Endothelial cell of umbilical vein (primary cell): ENCODE measurements around the gene PDE3A. TPM values are rescaled to one million over a fixed set of nuclear protein-coding genes. Genes with fewer than 3 reads are reported as not detected.

Experiments used
- BruUV-seq: library from RNA; stranded (reverse); fragments of 400-500 nt; replicated peaks from 2 replicates; lab custom pipeline; 2021; lab: Mats Ljungman, UMichigan
- CTCF ChIA-PET: fragments of 300-600, 350-600 bp; sonication (Branson Sonifier 250); formaldehyde crosslinking; loops from one replicate; lab custom pipeline; 2021; ENCODE audit warnings: antibody characterized with exemption, inconsistent platforms; lab: Charles Lee
- POLR2A ChIA-PET: fragments of 300-600, 350-600 bp; sonication (Branson Sonifier 250); formaldehyde crosslinking; loops from one replicate; lab custom pipeline; 2021; ENCODE audit warnings: antibody characterized with exemption, inconsistent platforms; lab: Charles Lee
- DNase-seq: peaks from one replicate; pipeline ENCODE4 v3.0.0-alpha.2; 2011; ENCODE audit warnings: low read depth, low spot score
- FAIRE-seq: peaks from 2 replicates; lab custom pipeline; 2011; peaks lifted over from hg19 to GRCh38; lab: Jason Lieb, UNC
- H2AFZ ChIP-seq: 2 replicates; pipeline ENCODE4 v1.6.0; 2012; ENCODE audit warnings: low read depth, low read length, control low read depth, inconsistent platforms
- H3K27ac ChIP-seq: 2 replicates; pipeline ENCODE4 v1.5.1; 2011; ENCODE audit warnings: low read depth, mild to moderate bottlenecking, control low read depth, low read length, moderate library complexity; ENCODE audit not compliant: insufficient read depth
- H3K27me3 ChIP-seq, 2 experiments: 2 replicates each; pipeline versions ENCODE4 v1.6.0 to v1.6.1; 2011; ENCODE audit warnings: low read length in 2 of 2, mixed read lengths in 1 of 2; ENCODE audit not compliant: control insufficient read depth in 2 of 2, insufficient read depth in 2 of 2
- H3K36me3 ChIP-seq, 2 experiments: 2 replicates in 1 of 2; 3 replicates in 1 of 2; pipeline ENCODE4 v1.5.1; 2011; ENCODE audit warnings: low read length in 2 of 2, mild to moderate bottlenecking in 1 of 2, moderate library complexity in 1 of 2; ENCODE audit not compliant: control insufficient read depth in 2 of 2, insufficient read depth in 2 of 2; ENCODE audit errors: extremely low read depth in 1 of 2
- H3K4me1 ChIP-seq: 3 replicates; pipeline ENCODE4 v1.5.1; 2011; ENCODE audit warnings: mild to moderate bottlenecking, low read length; ENCODE audit not compliant: control insufficient read depth, insufficient read depth; ENCODE audit errors: extremely low read depth
- H3K4me2 ChIP-seq: 2 replicates; pipeline ENCODE4 v1.6.1; 2011; ENCODE audit warnings: low read length, control low read depth, mixed read lengths; ENCODE audit not compliant: insufficient read depth
- H3K4me3 ChIP-seq, 3 experiments: fragments of 200-600 bp in 1 of 3; sonication (generic), shearing (Covaris generic) in 1 of 3; replicated peaks in 1 of 3; 2 replicates each; pipeline ENCODE4 v1.5.1; 2011 to 2016; ENCODE audit warnings: control low read depth in 3 of 3, low read length in 3 of 3, mild to moderate bottlenecking in 2 of 3, inconsistent platforms in 1 of 3, low read depth in 1 of 3, moderate library complexity in 1 of 3; ENCODE audit not compliant: insufficient read depth in 1 of 3
- H3K79me2 ChIP-seq: 2 replicates; pipeline ENCODE4 v1.6.0; 2012; ENCODE audit warnings: low read length, inconsistent platforms; ENCODE audit not compliant: control insufficient read depth, insufficient read depth
- H3K9ac ChIP-seq: replicated peaks from 2 replicates; pipeline ENCODE3; 2011; ENCODE audit warnings: low read length, control low read depth; ENCODE audit not compliant: insufficient read depth; ENCODE audit errors: extremely low read depth
- H3K9me1 ChIP-seq: replicated peaks from 3 replicates; pipeline ENCODE4 v1.6.0; 2011; ENCODE audit warnings: mild to moderate bottlenecking, low read length; ENCODE audit not compliant: control insufficient read depth, insufficient read depth; ENCODE audit errors: extremely low read depth
- H3K9me3 ChIP-seq: replicated peaks from 2 replicates; pipeline ENCODE4 v1.5.1; 2012; ENCODE audit warnings: low read length, inconsistent platforms; ENCODE audit not compliant: control insufficient read depth, insufficient read depth
- H4K20me1 ChIP-seq: replicated peaks from 2 replicates; pipeline ENCODE3; 2011; ENCODE audit warnings: mild to moderate bottlenecking, low read length; ENCODE audit not compliant: control insufficient read depth, insufficient read depth; ENCODE audit errors: extremely low read depth
- CTCF ChIP-seq, 2 donors: IDR thresholded peaks; 1 replicate in 1 of 2; 2 replicates in 1 of 2; pipeline ENCODE4 v1.5.1; 2011; ENCODE audit warnings: low read length in 2 of 2, mild to moderate bottlenecking in 2 of 2, moderate library complexity in 2 of 2, control low read depth in 1 of 2, inconsistent platforms in 1 of 2, low read depth in 1 of 2; ENCODE audit not compliant: insufficient read depth in 1 of 2; ENCODE audit errors: extremely low read depth in 1 of 2
- EZH2 ChIP-seq: IDR thresholded peaks from 2 replicates; pipeline ENCODE4 v1.6.1; 2012; ENCODE audit warnings: borderline replicate concordance, low read depth, mild to moderate bottlenecking, moderate library complexity, low read length, inconsistent platforms; ENCODE audit not compliant: severe bottlenecking
- FOS ChIP-seq: IDR thresholded peaks from 2 replicates; pipeline ENCODE4 v1.6.1; 2011; ENCODE audit warnings: mild to moderate bottlenecking, low read length, moderate library complexity, borderline replicate concordance; ENCODE audit not compliant: insufficient read depth
- JUN ChIP-seq: IDR thresholded peaks from 2 replicates; pipeline ENCODE4 v1.6.1; 2011; ENCODE audit warnings: borderline replicate concordance, low read depth; ENCODE audit not compliant: insufficient read length, insufficient read depth
- MYC ChIP-seq: IDR thresholded peaks from one replicate; pipeline ENCODE4 v1.6.1; 2011; ENCODE audit warnings: mild to moderate bottlenecking, low read depth, low read length
- dilution Hi-C: fragments of 300-500 bp; cut with MboI; formaldehyde crosslinking; loops from one replicate; pipeline ENCODE4 v1.15.0; 2019; ENCODE audit warnings: low sequenced_read_pairs; ENCODE audit not compliant: extremely low pct_ligation_motif_present
- intact Hi-C: fragments of 100-400 bp; cut with micrococcal nuclease; formaldehyde crosslinking; loops from one replicate; pipeline ENCODE4 v1.10.0; 2022
- polyA plus RNA-seq, 4 experiments: library from polyadenylated mRNA; depleted of rRNA in 3 of 4; stranded (reverse) in 3 of 4; unstranded in 1 of 4; fragments of >200 nt; gene quantifications; 2 replicates each; pipeline versions ENCODE4 v1.2.1 to v1.2.3, GENCODE V29; 2011 to 2012; ENCODE audit warnings: missing spikeins in 1 of 4
- total RNA-seq: library from RNA; stranded (reverse); gene quantifications from 2 replicates; pipeline ENCODE4 v1.2.3, GENCODE V29; 2021

The PDE3A gene
- total and polyA plus RNA-seq, 2 donors (not counting 3 experiments of a cell fraction or from before 2014, with no cell fraction given), result 14.0 to 27.4 TPM

- Histone ChIP-seq H3K4me2 (no peak overlapping the region), H3K9ac (no peak overlapping the region), H2AFZ (no peak overlapping the region), H3K4me1 (no peaks in the 10 kb centered on the region), H3K36me3 (no peaks in the 10 kb centered on the region), H3K27me3 (no peaks in the 10 kb centered on the region), H3K9me1 (no peaks in the 10 kb centered on the region), H3K79me2 (no peaks in the 10 kb centered on the region), H3K4me3 (no peak overlapping the region), H4K20me1 (no peaks in the 10 kb centered on the region), H3K9me3 (no peaks in the 10 kb centered on the region), H3K27ac (no peak overlapping the region)
- no peak for FAIRE-seq
- dilution Hi-C loops, result no loop called here
- intact Hi-C loops, result no loop called here
- no TSS peak for BruUV-seq
- CTCF ChIA-PET, result interaction anchor here (0.7 to 2.2 kb wide), 6 partner anchors 12 to 44 kb away, joined by 3 to 5 read pairs (median 4); no protein-coding TSS in a partner anchor
- TF ChIP-seq EZH2, result no peak
- POLR2A ChIA-PET, result no interaction called here
- DNase-seq, result no peak
Observed at GRCh38 chr12:20505056-20505455, 136.7 kb downstream of the PDE3A start.

GRCh38 chr12:20507056-20507455 is 138.7 kb downstream of the PDE3A start:
- Histone ChIP-seq H2AFZ (no peak overlapping the region), H3K9me1 (no peaks in the 10 kb centered on the region), H4K20me1 (no peaks in the 10 kb centered on the region), H3K4me3 (no peak overlapping the region), H3K4me1 (no peaks in the 10 kb centered on the region), H3K4me2 (no peak overlapping the region), H3K79me2 (no peaks in the 10 kb centered on the region), H3K36me3 (no peaks in the 10 kb centered on the region), H3K27ac (no peak overlapping the region), H3K9me3 (no peaks in the 10 kb centered on the region), H3K9ac (no peak overlapping the region), H3K27me3 (no peaks in the 10 kb centered on the region)
- ChIA-PET POLR2A (no interaction called here), CTCF (interaction anchor here (1.4 to 1.9 kb wide), 2 partner anchors 10 to 42 kb away, joined by 5 read pairs; no protein-coding TSS in a partner anchor)
- no peak for FAIRE-seq
- DNase-seq, result no peak
- TF ChIP-seq MYC (no peak), FOS (no peak), JUN (no peak), EZH2 (no peak), CTCF (IDR thresholded peaks at IDR 0.05; ENCODE audit: extremely low read depth in 1 of 2, insufficient read depth in 1 of 2, low read depth in 1 of 2, low read length in 2 of 2) (no peak)
- intact Hi-C loops (no loop called here), dilution Hi-C loops (no loop called here)
- no TSS peak for BruUV-seq
